ENCODE data around the gene ATOX1.

- TF ChIP-seq CTCF (IDR thresholded peaks at IDR 0.05) = no peak
- TF ChIP-seq EZH2 (IDR thresholded peaks at IDR 0.05; ENCODE audit: borderline replicate concordance, insufficient read depth, low read depth, low read length, poor library complexity, severe bottlenecking) = no peak
Observed at GRCh38 chr5:151718153-151718552, 40.3 kb downstream of the ATOX1 start.

All from B cell (primary cell).